ENCODE measurements around the gene CACNB4. TPM values are rescaled to one million over a fixed set of nuclear protein-coding genes. Genes with fewer than 3 reads are reported as not detected.

The CACNB4 gene
- polyA plus RNA-seq, 1 of the 3 experiments (the other 2 are of a cell fraction): 0.18 TPM

GRCh38 chr2:151815821-151816489 lies 282.9 kb downstream of the CACNB4 start:
- Histone ChIP-seq H3K9ac (no peak overlapping the region), H3K4me3 (ENCODE audit: low read depth in 2 of 2, low read length in 1 of 2) (no peak overlapping the region), H3K9me2 (no peaks in the 10 kb centered on the region), H3K27ac (ENCODE audit: low read depth in 2 of 2, low read length in 1 of 2) (no peak overlapping the region), H3K36me3 (replicated peaks in 1 of 2; ENCODE audit: control insufficient read depth in 1 of 2, insufficient read depth in 2 of 2, low read length in 1 of 2) (peaks cover 34% of the 10 kb centered on the region in 2 experiments), H3K9me3 (no peaks in the 10 kb centered on the region), H2AFZ (ENCODE audit: low read depth) (no peak overlapping the region), H4K20me1 (ENCODE audit: insufficient read depth) (peaks cover 27% of the 10 kb centered on the region), H3K27me3 (ENCODE audit: insufficient read depth) (no peaks in the 10 kb centered on the region), H3F3A (replicated peaks; ENCODE audit: insufficient read depth) (no peaks in the 10 kb centered on the region), H3K4me1 (ENCODE audit: control insufficient read depth in 1 of 2, insufficient read depth in 2 of 2, low read depth in 1 of 2, low read length in 1 of 2) (no peaks in the 10 kb centered on the region), H3K79me2 (ENCODE audit: insufficient read depth) (peaks cover 57% of the 10 kb centered on the region), H3K4me2 (no peak overlapping the region)
- TF ChIP-seq NFIC (IDR thresholded peaks at IDR 0.05; ENCODE audit: borderline replicate concordance) (no peak), MAX (IDR thresholded peaks at IDR 0.05; ENCODE audit: low read depth) (no peak), RXRA (IDR thresholded peaks at IDR 0.05; ENCODE audit: borderline replicate concordance, low read depth) (no peak), TAF1 (IDR thresholded peaks at IDR 0.05; ENCODE audit: borderline replicate concordance, low read depth, low read length) (no peak), MEF2A (IDR thresholded peaks at IDR 0.05; ENCODE audit: borderline replicate concordance, low read depth) (no peak), RCOR1 (IDR thresholded peaks at IDR 0.05; ENCODE audit: low read length) (no peak), SMC3 (IDR thresholded peaks at IDR 0.05; ENCODE audit: low read depth, low read length) (no peak)
- ChIA-PET CTCF (interaction anchor here (0.6 to 1.3 kb wide), 3 partner anchors 8 to 211 kb away, joined by 3 to 4 read pairs (median 3); no protein-coding TSS in a partner anchor), POLR2A (no interaction called here)
- 95% methylated on average over 9 of the region's 9 CpGs for WGBS (ENCODE audit: low lambda C conversion rate)
- DNase-seq: no peak

GRCh38 chr2:151810489-151810888 lies 288.4 kb downstream of the CACNB4 start:
- CTCF ChIA-PET: interaction anchor here (0.6 to 0.7 kb wide), 2 partner anchors 349 to 621 kb away, joined by 3 read pairs; no protein-coding TSS in a partner anchor
- 100% methylated on average over 1 of the region's 1 CpG for WGBS (ENCODE audit: low lambda C conversion rate)
- DNase-seq: no peak
- TF ChIP-seq USF2 (IDR thresholded peaks at IDR 0.05; ENCODE audit: borderline replicate concordance, low read depth, low read length) (no peak), FOXJ3 (CRISPR knock-in tag; IDR thresholded peaks at IDR 0.05) (no peak), REST (IDR thresholded peaks at IDR 0.05; ENCODE audit: low read depth, low read length) (no peak), GATA2 (CRISPR knock-in tag; IDR thresholded peaks at IDR 0.05) (no peak), SIN3A (IDR thresholded peaks at IDR 0.05; ENCODE audit: borderline replicate concordance, low read depth, low read length) (no peak), RFX5 (IDR thresholded peaks at IDR 0.05; ENCODE audit: low read length) (no peak), CHD2 (IDR thresholded peaks at IDR 0.05; ENCODE audit: low read length, partially characterized antibody) (no peak), RCOR1 (IDR thresholded peaks at IDR 0.05; ENCODE audit: low read length) (no peak), ZBTB33 (IDR thresholded peaks at IDR 0.05; ENCODE audit: borderline replicate concordance, low read depth) (no peak), EP300 (IDR thresholded peaks at IDR 0.05; ENCODE audit: borderline replicate concordance in 1 of 2, low read depth in 1 of 2, low read length in 1 of 2) (no peak), POLR2AphosphoS5 (IDR thresholded peaks at IDR 0.05; ENCODE audit: low read depth, low read length) (no peak), JUND (IDR thresholded peaks at IDR 0.05) (no peak)
- peaks cover 10% of the 10 kb centered on the region; the same call in 1 of the 2 replicates for H3K79me2 ChIP-seq (ENCODE audit: insufficient read depth)
- H3K9ac ChIP-seq: no peak overlapping the region
- POLR2A ChIA-PET: no interaction called here
- no peak overlapping the region for H2AFZ ChIP-seq (ENCODE audit: low read depth)
- H4K20me1 ChIP-seq (ENCODE audit: insufficient read depth): no peaks in the 10 kb centered on the region
- no peak overlapping the region for H3K4me2 ChIP-seq
- H3K27me3 ChIP-seq (ENCODE audit: insufficient read depth): no peaks in the 10 kb centered on the region
- H3K36me3 ChIP-seq (replicated peaks in 1 of 2; ENCODE audit: control insufficient read depth in 1 of 2, insufficient read depth in 2 of 2, low read length in 1 of 2): peaks cover 63 to 69% of the 10 kb centered on the region in 2 experiments
- H3F3A ChIP-seq (replicated peaks; ENCODE audit: insufficient read depth): peaks cover 7% of the 10 kb centered on the region
- no peaks in the 10 kb centered on the region for H3K9me2 ChIP-seq
- no peak overlapping the region for H3K27ac ChIP-seq (ENCODE audit: low read depth in 2 of 2, low read length in 1 of 2)
- no peak overlapping the region for H3K4me3 ChIP-seq (ENCODE audit: low read depth in 2 of 2, low read length in 1 of 2)
- no peaks in the 10 kb centered on the region for H3K4me1 ChIP-seq (ENCODE audit: control insufficient read depth in 1 of 2, insufficient read depth in 2 of 2, low read depth in 1 of 2, low read length in 1 of 2)
- no peaks in the 10 kb centered on the region for H3K9me3 ChIP-seq

Data from SK-N-SH (cell line).